ACHN (cell line): ENCODE data around the gene LRRC8A.

Experiments used
- DNase-seq: peaks from one replicate; pipeline ENCODE4 v3.0.0-alpha.2; 2015
- in situ Hi-C: cut with HindIII; loops from 2 replicates; pipeline ENCODE4 v1.10.0; 2017; ENCODE audit warnings: low sequenced_read_pairs, low pct_ligation_motif_present, low pct_unique_long_range_greater_than_20kb

The LRRC8A gene

DNA sequence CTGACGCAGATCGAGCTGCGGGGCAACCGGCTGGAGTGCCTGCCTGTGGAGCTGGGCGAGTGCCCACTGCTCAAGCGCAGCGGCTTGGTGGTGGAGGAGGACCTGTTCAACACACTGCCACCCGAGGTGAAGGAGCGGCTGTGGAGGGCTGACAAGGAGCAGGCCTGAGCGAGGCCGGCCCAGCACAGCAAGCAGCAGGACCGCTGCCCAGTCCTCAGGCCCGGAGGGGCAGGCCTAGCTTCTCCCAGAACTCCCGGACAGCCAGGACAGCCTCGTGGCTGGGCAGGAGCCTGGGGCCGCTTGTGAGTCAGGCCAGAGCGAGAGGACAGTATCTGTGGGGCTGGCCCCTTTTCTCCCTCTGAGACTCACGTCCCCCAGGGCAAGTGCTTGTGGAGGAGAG is 34.3 kb downstream of the LRRC8A start:
- in situ Hi-C loops, result no loop called here
- DNase-seq, result no peak

DNA sequence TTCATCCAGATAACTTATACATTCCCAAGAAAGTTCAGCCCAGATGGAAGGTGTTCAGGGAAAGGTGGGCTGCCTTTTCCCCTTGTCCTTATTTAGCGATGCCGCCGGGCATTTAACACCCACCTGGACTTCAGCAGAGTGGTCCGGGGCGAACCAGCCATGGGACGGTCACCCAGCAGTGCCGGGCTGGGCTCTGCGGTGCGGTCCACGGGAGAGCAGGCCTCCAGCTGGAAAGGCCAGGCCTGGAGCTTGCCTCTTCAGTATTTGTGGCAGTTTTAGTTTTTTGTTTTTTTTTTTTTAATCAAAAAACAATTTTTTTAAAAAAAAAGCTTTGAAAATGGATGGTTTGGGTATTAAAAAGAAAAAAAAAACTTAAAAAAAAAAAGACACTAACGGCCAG is 34.8 kb downstream of the LRRC8A start:
- no peak for DNase-seq
- in situ Hi-C loops, result no loop called here

DNA sequence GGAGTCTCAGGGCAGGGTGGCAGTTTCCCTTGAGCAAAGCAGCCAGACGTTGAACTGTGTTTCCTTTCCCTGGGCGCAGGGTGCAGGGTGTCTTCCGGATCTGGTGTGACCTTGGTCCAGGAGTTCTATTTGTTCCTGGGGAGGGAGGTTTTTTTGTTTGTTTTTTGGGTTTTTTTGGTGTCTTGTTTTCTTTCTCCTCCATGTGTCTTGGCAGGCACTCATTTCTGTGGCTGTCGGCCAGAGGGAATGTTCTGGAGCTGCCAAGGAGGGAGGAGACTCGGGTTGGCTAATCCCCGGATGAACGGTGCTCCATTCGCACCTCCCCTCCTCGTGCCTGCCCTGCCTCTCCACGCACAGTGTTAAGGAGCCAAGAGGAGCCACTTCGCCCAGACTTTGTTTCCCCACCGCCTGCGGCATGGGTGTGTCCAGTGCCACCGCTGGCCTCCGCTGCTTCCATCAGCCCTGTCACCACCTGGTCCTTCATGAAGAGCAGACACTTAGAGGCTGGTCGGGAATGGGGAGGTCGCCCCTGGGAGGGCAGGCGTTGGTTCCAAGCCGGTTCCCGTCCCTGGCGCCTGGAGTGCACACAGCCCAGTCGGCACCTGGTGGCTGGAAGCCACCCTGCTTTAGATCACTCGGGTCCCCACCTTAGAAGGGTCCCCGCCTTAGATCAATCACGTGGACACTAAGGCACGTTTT is 35.4 kb downstream of the LRRC8A start:
- in situ Hi-C loops, result no loop called here
- no peak for DNase-seq

DNA sequence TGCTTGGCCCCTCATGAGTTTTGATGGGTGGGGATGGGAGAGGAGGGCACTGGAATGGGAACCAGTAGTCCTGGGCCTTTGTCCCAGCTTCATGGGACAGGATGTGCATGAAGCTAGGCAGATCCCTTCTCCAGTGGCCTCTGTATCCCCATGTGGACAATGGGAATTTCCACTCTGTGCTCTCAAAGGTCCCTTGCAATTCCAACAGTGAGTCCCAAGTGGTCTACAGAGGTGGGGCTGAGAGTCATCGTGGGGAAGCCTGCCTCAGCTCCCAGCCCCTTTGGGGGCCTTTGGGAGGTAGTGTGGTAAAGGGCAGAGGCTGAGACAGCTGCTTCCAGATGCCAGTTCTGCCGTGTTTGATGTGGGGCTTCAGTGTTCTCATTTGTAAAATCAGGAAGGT is 37.0 kb downstream of the LRRC8A start:
- no peak for DNase-seq
- in situ Hi-C loops, result no loop called here

DNA sequence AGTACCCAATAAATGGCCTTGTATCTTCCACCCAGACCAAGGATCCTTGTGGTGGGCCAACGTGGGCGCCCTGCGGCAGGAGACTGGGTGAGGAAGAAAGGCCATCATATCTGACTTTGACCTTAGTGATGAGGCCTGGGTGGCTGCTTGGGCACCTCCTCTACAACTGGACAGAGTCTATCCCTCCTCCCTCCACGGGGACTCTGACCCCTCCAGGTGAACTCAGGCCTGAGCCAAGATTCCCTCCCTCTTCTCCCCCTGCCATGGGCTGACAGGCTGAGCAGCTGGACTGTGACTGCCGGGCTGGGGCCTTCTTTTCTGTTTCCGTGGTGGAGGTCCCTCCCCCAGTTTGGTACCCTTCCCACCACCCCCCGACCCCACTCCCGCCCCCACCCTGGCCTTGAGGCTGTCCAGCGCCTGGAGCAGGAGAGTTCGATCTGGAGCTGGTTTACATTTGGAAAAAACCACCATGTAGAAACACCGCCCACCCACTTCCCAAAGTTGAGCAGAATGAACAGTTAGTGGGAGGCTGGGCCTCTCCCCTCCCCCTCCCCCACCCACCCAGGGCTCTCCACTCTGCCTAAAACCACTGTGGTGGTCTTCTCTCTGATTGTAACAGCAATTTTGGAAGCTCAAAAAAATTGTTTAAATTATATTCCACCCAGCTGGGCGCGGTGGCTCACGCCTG is 37.6 kb downstream of the LRRC8A start:
- in situ Hi-C loops, result no loop called here
- DNase-seq, result no peak

DNA sequence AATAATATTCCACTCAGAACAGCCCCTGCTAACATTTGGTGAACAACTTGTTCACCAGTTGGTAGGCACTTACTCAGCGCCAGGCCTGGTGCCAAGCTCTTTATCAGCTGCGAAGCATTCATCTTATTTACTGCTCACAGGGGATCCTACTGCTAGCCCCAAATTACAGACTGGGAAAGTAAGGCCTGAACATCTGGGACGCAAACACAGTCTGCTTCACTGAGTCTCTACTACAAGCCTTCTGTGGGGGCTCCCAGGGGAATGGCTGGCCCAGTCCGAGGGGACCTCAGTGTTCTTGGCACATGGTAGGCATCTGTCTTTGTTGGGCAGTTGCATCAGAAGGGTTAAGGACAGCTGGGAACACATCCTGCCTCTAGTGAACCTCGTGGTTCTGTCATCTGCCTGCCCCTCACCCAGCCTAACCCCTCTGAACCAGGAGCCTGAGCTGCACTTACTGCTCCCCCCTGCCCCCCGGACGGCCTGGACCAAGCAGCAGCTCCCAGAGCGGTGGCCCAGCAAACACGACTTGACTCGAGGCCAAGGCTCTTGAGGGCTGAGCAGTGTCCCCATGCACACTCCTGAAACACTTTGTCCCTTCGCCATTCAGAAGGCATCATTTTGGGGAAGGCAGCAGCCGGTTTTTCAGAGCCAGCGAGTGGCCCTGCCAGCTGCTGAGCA is 38.6 kb downstream of the LRRC8A start, which contains the start of gene PHYHD1:
Gene PHYHD1, plus strand, starts transcription at position 602 of the 678 bp plus-strand sequence. CDS start 1,342 bp downstream, outside the sequence.
- no peak for DNase-seq
- in situ Hi-C loops, result no loop called here

DNA sequence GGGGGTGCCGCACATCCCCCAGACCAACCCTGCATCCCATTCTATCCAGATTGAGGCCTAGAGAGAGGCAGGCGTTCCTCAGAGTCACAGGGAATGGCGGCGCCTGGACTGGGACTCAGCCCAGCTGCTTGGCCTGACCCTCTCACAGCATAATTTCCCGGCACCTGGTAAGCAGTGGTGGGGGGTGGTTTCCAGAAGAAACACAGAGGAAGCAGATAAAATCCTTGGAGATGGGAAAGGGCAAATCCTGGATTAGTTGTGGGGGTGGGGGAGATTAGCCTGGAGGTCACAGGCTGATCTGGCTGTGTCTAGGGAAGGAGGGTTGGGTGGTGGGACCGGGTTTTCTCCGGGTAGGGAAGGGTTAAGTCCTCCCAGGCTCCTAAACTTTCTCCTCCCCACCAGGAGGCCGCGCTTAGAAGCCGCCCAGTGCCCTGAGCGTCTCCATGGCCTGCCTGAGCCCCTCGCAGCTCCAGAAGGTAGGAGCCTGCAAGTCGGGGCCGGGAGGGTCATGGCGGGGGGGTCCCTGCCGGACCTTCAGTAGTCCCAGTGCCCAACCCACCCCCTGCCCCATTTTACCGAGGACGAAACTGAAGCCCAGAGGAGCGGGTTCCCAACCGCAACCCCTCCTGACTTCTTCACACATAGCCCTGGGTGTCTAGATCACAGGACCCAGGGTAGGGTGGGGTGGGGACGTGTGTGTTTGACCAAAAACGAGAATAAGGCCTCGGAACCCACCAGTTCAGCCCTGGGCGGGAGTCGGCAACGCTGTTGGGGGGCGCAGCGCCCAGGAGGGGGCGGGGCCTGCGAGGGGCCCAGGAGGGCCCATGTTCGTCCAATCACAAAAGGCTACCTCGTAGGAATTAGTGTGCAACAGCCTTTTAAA is 40.2 kb downstream of the LRRC8A start:
- in situ Hi-C loops, result no loop called here
- peak; percentile 74 for DNase-seq

DNA sequence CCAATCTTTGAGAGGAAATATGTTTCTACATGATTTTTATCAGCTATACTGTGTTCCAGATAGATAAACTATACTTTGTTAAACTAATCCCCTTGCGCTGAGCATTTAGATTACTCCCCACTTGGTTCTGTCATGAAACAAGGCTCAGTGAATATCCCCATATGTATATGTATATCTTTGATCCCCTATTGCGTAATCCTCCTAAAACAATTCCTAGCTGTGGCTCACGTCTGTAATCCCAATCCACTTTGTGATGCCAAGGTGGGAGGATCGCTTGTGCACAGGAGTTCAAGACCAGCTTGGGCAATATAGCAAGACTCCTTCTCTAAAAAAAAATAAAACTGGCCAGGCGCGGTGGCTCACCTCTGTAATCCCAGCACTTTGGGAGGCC is 41.6 kb downstream of the LRRC8A start:
- in situ Hi-C loops, result no loop called here
- no peak for DNase-seq

DNA sequence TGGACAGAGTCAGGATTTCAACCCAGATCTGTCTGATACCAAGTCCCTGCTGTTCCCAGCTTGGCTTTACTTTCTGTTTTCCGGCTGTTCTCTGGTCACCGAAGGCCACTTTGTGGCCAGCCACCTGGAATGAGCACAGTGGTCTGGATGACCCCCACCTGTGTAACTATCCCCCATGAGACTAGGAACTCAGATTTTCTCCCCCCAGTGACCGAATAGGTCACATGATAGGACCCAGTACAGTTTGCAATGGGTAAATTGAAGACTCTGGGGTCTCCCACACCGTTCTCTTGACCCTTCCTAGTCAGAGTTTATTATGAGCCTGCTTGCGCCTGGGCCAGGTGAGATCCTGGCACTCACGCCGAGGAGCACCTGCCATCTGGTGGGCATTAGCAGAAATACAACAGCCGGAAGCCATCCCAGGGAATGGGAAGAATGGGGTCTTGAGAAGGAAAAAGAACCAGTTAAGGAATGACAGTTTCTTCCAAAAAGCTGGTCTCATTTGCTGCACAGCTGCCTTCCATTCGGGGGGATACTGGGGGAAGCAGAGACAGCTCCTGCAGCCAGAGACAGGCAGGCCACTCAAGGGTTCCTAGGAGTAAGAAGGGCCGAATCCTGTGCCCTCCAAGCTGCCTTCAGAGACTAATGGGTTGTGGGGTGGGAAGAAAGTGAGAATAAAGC is 45.9 kb downstream of the LRRC8A start:
- DNase-seq, result peak; percentile 56
- in situ Hi-C loops, result no loop called here

DNA sequence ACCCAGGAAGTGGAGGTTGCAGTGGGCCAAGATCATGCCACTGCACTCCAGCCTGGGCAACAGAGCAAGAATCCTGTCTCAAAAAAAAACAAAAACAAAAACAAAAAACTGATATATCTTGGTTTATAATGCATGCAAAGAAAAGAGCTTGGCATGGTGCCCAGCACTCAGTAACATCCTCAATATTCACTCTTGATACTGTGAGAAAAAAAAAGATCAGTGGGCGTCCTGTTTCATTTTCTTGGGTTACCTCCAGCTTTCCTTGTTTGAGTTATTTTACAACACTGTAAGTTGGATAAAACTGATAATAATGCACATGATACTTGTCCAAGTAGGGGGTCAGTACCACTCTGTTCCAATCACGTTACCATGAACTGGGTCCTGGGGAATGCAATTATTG is 46.7 kb downstream of the LRRC8A start:
- DNase-seq, result no peak
- in situ Hi-C loops, result no loop called here

DNA sequence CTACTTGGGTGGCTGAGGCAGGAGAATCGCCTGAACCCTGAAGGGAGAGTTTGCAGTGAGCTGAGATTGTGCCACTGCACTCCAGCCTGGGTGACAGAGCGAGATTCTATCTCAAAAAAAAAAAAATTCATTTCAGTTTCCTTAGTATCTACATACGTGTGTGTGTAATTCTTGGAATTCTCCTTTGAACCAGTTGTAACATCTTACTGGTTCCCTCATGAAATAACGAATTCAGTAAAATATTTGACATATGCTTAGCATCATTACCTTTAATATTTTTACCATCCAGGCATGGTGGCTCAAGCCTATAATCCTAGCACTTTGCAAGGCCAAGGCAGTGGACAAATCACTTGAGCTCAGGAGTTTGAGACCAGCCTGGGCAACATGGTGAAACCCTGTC is 47.6 kb downstream of the LRRC8A start:
- in situ Hi-C loops, result no loop called here
- DNase-seq, result no peak

DNA sequence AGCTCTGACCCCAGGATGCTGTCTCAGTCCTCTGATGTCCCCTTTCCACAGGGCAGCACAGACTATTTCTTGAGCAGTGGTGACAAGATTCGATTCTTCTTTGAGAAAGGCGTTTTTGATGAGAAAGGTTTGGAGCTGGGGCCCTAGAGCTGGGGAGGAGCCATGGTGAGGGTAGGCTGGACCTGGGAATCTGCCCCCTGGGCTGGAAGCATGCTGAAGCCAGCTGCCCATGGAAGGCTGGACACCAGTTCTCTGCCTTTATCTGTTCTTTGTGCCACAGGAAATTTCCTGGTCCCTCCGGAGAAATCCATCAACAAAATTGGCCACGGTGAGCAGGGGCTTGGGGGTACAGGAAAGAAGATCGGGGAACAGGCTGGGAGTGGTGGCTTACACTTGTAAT is 51.8 kb downstream of the LRRC8A start:
- in situ Hi-C loops, result no loop called here
- no peak for DNase-seq

DNA sequence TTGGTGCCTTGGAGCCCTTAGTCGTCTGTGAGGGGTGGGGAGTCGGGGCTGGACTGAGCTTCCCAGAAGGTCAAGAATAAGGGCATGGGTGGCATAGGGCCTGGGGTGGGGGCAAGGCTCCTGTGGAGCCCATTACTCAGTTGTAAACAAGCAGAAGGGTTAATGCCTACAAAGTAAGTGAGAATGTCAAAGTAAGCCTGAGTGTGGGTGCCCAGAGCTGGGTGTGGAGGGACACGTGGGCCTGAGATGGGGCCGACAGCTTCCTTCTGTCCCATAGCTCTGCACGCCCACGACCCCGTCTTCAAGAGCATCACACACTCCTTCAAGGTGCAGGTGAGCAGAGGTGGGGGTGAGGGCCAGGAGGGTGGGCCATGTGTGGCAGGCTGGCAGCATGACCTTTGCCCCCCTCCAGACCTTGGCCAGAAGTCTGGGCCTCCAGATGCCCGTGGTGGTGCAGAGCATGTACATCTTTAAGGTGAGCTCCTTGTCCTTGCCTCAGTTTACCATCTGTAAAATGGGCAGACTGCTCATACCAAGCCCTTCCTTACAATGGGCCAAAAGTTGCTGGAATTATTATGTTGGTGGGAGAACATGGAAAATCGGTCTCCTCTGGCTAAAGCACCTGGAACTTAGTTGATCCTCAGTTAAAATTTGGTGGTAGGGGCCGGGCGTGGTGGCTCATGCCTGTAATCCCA is 54.4 kb downstream of the LRRC8A start:
- no peak for DNase-seq
- in situ Hi-C loops, result no loop called here

DNA sequence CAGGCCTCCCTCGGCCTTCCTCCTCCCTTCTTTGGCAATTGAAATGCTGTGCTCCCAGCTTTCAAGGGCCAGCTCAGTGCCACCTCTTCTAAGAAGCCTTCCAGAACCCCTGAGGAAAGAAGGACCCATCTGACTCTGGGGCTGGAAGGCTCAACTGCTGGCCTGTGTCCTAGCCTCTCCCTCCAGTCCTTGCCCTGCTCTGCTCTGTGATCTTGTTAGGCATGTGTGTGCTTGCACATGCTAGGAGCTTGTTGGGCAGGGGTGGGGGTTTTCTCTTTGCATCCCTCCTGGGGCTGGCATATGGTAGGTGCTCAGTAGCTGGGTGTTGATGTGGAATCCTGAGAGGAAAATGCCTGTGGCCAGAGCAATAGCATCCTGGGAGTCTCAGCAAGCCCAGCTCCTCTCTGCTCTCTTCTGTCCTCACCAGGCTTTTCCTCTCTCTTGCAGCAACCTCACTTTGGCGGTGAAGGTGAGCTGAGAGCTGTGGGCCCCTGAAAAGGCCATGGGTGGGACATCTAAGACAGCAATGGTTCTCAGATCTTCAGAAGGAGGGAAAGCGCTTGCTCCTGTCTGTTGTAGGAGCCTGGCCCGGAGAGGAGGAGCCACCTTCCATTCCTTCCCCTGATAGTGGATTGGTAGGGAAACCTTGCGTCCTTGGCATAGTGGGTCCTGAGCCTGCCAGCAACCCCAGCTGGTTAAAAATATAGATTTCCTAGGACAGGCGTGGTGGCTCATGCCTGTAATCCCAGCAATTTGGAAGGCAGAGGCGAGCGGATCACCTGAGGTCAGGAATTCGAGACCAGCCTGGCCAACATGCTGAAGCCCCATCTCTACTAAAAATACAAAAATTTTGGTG is 55.6 kb downstream of the LRRC8A start:
- in situ Hi-C loops, result no loop called here
- no peak for DNase-seq

DNA sequence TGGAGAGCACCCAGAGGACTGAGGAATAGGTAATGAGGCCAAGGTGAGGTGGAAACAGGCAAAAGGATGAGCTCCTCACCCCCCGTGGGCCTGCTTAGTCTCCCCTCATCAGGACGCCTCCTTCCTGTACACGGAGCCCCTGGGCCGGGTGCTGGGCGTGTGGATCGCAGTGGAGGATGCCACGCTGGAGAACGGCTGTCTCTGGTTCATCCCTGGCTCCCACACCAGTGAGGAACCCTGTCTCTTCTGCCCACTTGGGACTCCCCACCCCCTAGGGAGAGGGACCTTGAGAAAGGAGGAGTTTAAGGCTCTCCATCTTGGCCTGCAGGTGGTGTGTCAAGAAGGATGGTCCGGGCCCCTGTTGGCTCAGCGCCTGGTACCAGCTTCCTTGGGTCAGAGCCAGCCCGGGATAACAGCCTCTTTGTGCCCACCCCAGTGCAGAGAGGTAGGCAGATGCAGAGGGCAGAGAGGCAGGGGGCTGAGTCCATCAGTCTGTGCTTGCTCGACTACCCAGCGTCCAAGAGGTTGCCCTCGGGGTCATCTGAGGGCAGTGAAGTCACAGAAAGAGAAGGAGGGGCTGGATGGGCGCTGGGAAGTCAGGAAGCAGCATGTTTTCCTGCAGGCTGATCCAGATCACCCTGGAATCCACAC is 58.5 kb downstream of the LRRC8A start:
- in situ Hi-C loops, result no loop called here

DNA sequence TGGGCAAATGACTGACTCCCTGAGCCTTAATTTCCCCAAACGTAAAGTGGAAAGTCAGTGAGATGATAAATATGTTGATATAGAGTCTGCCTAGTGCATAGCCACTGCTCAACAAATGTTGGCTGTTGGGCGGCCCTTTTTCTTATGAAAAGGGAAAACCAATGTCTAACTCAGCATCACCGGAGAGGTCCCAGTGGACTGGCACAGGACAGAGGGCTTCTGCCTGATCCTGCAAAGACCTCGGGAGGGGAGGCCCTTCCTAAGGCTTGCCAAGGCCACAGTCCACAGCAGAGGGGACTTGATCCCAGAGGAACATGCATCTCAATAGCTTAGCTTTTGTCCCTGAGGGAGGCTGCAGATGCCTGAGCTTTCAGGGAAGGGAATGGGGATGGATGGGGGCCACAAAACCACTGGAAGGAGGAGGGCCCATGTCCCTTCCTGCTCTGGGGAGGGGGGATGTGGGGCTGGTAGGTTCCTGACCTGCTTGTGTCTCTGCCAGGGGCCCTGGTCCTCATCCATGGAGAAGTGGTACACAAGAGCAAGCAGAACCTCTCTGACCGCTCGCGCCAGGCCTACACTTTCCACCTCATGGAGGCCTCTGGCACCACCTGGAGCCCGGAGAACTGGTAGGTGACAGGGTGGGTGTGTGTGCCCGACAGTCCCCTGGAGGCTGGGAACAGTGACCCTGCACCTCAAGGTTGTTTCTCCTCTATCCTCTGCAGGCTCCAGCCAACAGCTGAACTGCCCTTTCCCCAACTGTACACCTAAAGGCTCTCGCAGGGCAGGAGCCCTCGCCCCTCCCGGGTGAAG is 59.2 kb downstream of the LRRC8A start:
- DNase-seq, result no peak
- in situ Hi-C loops, result no loop called here

More for the DNA sequence above, 58.5 kb downstream of the LRRC8A start:
- DNase-seq, result no peak
